Right forelimb (tissue), 1 donor: ENCODE results near the gene AP1M2.
"Not testable (repeated sequence)": the region's sequence is repeated elsewhere in the genome, so short reads cannot be mapped to it uniquely, and the experiment has no call there.

Experiments used
- DNase-seq: peaks from one replicate; pipeline ENCODE4 v3.0.0-alpha.2; 2018

The AP1M2 gene

GRCh38 chr19:10533646-10534386 lies 53.3 kb downstream of the AP1M2 start:
- no peak for DNase-seq

GRCh38 chr19:10532457-10532856 lies 54.7 kb downstream of the AP1M2 start:
- DNase-seq = no peak

- not testable (repeated sequence) for DNase-seq
These were observed 60.2 kb downstream of the AP1M2 start for GRCh38 chr19:10526887-10527286.

- no peak for DNase-seq
These were observed 61.5 kb downstream of the AP1M2 start for GRCh38 chr19:10525636-10526035.

GRCh38 chr19:10523135-10523636 lies 63.9 kb downstream of the AP1M2 start:
- DNase-seq = no peak
